Cortex of kidney (tissue), 1 donor: Measurements from ENCODE around the gene DCHS2.

Experiments used
- DNase-seq: peaks from one replicate; lab custom pipeline; 2025; lab: John Stamatoyannopoulos, UW

The DCHS2 gene

DNA sequence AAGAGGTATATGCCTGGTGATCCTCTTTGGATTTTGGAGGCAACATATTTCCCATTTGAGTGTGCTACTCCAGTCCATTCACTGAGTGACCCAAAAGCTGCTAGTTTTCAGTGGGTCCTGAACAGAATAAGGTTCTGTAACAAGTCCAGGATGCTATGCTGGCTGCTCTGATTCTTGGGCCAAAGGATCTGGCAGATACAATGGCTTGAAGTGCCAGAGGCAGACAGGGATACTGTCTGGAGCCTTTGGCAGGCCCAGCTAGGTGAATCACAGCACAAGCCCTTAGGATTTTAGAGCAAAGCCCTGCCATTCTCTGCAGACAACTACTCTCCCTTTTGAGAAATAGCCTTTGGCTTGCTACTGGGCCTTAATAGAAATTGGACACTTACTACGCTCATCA lies 40.6 kb downstream of the DCHS2 start:
- no peak for DNase-seq

DNA sequence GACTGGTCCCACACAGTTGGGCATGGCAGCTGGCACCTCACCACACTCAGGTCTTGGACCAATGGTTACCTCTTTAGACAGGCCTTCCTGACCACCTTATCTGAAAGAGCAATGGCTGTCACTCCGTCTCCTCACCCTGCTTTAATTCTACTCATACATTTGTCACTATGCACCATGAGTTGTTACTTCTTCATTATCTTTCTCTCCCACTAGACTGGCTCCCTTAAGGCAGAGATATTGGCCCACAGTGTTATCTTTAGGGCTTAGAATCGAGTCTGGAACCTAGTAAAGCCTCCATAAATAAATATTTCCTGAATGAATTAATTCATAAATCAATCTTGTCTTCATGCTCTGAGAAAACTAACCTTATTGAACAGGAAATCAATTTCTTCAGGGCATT lies 46.6 kb downstream of the DCHS2 start:
- no peak for DNase-seq

DNA sequence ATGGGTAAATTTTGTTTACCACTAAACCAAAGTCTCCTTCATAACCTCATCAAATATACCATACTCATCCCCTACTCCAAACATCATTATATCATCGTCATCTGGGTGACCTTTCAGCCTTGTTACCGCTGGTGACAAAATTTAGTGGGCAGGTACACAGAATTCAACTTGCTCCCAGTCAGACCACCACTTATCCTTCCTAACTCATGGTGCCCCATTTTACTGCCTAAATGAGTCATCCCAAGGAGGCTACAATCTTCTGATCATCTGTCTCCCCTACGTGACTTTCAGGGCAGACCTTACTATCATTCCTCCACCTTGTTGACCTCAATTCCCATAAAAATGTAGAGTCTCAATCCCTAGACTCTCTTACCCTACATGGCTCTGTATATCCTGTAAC lies 49.6 kb downstream of the DCHS2 start:
- DNase-seq: no peak

DNA sequence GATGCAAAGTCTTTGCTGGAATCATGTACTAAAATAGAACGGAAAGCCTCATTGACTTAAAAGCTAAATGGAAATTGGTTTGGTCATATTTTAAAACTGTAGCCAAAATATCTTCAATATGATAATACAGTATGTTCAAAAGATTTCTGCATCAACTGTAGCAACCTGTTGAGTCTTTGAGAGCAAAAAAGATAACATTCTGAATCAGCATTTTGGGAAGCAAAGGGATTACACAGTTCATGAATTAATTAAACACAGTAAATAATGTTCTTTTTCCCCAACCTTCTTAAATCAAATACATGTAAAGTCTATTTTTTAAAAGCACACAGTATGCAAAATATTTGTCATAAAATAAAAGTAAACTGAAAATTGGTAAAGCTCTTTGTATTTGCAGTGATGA lies 50.5 kb downstream of the DCHS2 start:
- no peak for DNase-seq

DNA sequence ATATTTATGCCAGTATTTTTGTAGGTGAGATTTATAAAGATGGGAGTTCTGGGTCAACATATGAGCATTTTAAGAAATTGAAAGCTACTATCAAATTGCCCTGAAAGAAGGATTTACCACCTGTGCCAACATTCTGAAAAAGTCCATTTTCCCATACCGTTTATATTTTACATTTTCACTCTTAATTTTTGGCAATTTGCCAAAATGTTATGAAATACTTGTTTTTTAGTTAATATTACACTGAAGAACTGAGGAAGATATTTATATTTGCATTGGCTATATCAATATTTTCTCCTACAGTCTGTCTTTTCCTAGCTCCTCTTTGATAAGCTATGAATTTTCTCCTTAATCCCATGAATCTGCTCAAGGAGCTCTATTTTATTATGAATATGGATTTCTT lies 52.4 kb downstream of the DCHS2 start:
- DNase-seq: no peak

DNA sequence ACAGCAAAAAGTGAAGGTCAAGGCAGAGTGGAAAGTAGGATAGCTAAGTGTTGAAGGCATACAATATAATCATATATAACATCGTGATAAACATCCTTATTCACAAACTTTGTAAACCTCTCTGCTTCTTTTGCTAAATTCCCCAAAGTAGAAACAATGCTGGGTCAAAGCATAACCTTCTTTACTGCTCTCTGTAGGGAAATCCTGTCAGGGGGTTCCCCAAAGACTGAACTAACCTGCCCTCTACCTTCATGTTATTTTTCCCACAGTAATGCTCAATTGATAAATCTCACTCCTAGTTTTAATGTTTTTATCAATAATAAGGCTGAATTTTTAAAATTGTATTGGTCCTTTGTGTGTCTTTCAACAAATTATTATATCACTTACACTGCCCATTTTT lies 55.7 kb downstream of the DCHS2 start:
- no peak for DNase-seq

DNA sequence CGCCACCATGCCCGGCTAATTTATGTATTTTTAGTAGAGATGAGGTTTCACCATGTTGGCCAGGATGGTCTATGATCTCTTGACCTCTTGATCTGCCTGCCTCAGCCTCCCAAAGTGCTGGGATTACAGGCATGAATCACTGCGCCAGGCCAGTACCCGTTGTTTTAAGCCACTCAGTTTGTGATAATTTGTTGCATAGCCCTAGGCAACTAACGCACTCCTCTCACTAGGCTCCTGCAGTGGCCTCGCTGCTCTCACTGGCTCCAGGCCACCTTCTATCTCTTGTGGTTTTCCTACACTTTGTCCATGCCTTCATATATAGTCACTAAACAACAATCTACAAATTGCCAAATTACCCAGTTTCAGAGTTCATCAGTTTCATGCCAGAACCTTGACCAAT lies 58.1 kb downstream of the DCHS2 start:
- no peak for DNase-seq

DNA sequence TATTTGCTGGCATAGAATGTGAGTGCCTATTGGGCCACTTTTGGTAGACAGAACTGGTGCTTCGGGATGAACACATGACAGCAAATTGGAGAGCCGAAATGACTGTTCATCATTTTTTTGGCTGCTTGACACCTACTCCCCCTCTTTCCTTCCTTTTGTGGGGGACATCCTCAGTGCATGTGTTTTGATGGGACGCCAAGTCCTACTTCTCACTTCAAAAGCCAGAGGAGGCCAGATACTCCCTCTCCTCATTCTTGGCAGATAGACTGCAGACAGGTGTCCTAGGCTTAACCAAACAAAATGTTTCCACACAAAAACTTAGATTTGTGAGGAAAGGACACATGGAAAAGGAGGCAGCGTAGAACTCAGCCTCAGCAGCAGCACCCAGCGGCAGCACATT lies 62.4 kb downstream of the DCHS2 start:
- DNase-seq: no peak

DNA sequence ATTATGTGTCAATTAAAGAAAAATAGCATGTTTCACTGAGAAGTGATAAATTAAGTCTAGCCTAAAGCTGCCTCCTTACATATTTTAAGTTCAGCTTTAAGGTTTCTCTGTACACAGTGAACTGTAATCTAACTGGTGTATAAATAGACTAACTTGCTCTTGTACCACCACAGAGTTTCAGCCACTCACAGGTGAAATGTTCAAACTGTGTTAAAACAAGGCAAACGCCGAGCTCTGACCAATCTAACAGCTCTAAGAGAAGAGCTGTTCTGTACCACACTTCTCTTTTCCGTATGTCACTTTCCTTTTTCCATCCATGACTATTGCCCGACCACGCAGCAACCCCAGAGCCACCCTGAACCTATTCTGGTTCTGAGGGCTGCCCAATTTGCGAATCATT lies 64.5 kb downstream of the DCHS2 start:
- DNase-seq: no peak

DNA sequence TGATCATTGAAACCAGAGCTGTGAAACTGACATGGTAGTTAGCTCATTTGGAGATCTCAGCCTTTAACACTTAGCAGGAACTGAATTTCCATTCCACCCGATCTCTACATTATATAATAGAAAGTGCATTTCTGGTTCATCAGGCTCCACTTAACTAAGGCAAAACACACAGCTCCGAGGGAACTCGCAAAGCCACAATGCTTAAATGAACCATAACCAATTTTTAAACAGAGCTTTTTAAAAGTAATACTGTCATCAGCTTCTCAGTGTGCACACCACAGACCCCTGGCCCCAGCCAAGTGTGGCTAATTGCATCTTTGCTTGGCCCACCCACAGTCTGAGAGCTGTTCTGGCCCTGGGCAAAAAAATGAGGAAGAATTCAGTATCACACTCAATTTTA lies 66.1 kb downstream of the DCHS2 start:
- no peak for DNase-seq

DNA sequence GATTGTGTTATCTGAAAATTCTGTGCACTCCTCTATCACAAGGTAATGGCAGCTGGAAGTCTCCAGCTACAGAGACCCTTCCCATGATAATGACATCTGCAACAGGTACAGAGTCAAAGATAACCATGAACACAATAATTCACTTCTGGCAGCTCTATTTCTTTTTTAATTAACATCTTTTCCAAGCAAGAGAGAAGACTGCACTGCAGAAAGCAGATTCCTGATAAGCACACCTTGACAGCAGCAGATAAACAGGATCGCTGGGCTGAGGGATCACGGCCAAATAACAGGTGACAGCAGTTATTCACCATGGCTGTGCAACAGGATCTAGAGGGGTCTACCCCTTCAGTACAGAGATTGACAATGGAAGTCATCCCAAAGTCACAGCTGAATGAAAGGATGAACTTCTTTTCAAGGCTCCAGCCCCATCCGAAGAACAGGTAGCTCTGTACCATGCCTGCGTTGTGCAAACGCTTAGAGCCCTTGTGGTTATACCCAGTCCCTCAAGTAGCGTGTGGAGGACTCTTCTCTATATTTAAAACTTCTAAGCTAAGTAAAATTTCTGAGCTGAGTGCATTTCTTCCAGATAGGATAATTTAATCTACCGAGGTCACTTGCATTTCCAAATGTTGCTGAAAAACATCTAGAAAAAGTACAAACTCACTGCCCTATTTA lies 66.7 kb downstream of the DCHS2 start:
- no peak for DNase-seq

DNA sequence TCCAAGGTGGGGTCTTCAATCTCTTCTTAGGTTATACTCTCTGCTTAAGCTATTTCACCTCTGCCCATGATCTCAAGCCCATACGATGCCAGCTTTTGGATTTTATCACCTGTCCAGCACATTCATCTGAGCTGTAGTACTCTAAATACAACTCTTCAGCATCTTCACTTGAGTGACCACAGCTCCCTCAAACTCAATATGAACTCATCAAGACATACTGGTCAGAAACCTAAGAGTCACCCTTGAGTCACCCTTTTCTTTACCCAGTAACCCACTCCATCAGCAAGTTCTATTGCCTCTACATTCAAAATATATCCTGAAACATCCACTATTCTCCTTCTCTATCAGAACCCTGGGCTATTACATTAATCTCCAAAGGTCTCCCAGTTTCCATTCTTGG lies 69.4 kb downstream of the DCHS2 start:
- DNase-seq: no peak

DNA sequence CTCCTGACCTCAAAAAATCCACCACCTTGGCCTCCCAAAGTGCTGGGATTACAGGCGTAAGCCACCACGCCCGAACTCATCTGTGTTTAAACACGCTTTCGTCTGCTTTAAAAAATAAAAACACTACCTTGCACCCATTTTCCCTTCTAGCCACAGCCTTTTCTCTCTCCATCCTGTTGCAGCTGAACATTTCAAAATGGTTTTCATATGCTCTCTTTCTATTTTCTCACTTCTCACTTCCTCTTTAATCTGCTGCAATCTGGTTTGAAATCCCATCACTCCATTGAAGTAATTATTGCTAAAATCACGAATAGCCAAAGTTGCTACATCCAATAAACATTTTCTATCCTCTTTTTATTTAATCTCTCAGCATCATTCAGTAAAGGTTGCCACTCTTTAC lies 70.0 kb downstream of the DCHS2 start:
- DNase-seq: no peak

DNA sequence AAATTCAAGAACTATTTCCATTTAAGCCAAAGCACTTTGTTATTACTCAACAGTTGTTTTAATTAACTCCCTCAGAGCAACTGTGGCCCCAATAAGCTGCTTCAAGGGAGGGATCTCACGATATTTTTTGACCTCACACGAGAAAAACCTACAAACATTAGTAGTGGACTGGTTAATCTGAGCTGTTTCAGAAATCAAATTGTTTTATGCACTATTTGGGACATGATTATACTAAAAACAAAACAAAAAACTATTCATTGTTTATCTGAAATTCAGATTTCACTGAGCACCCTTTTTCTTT lies 74.3 kb downstream of the DCHS2 start:
- no peak for DNase-seq

DNA sequence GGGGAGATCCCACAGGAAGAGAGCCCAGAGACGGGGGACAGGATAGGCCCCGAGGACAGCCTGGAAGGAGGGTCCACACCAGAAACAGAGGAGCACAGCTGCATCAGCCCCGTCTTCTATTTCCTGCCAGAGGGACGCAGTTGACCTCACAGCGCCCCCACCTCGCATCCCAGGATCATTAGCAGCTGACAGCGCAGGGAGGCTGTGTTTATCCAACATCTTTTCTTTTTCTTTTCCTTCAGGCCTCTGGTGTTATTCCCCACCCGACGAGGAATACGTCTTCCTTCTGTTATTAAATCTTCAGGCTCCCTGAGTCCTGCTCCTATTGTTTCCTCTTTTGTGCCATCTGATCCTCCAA lies 75.4 kb downstream of the DCHS2 start:
- no peak for DNase-seq

DNA sequence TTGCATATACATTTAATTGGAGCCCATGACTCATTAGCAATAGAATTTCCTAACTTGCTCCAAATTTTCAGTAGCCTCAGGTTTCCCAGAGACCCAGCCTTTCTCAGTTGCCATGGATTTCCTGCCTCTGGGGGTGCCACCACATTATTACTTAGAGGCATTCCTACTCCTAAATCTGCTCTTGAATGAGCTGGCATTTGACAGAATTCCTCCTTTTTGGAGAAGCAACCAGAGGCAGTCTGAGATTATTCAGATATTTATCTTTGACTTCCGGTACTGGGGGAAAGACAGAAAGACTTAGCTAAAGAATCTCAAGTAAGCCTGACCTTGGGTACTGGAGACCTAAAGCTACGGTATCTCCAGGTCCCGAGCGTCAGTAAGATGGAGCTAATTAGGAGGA lies 76.3 kb downstream of the DCHS2 start:
- DNase-seq: no peak

DNA sequence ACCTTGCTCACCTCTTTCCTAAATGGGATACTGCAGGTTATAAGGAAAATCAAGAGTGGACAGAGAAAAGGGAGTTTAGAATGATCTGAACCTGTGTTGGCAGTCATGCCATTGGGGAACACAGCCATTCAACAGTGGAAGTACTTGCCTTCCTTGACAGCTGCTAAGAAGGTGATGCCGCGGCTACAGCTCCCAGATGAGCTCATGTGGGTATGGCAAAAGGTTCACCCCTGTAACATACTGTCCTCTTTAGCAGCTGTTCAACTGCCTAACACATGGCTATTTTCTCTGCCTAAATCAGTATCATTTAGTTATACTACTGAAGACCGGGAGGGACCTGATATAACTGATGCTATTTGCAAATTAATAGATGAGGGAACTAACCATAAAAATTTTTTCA lies 76.8 kb downstream of the DCHS2 start:
- DNase-seq: no peak

DNA sequence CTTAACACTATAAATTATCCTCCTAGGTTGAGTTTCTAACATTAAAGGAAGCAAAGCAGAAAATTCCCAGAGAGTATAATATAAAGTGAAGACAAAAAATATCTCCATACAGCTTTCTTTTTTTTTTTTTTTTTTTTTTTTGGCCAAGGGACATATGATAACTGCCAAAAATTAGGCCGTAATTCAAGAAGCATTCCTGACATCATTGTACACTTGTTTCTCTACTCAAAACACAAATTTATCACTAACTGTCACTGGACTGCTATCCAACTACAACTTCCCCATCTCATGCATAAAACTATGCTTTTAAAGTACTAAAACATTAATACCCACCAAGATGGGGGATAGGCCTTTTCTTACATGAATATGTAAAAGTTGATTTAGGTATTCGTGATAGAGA lies 77.2 kb downstream of the DCHS2 start:
- no peak for DNase-seq

DNA sequence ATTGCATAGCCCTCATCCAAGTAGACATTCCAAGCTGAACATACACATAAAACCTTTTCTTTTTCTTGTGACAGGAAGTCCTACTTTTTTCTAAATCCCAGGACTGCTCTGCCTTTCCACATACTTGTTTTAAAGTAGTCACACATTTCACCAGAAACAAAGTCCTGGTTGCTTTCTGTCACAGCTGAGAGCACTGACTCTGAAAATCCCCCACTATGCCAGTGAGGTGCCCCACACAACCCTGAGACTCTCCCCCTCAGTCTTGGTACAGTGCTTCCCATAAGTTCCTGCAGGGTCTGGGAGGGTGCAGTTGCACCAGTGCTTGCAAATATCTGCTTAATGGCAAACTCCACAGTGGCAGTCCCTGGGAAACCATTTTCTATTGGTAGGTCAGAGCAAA lies 84.2 kb downstream of the DCHS2 start:
- DNase-seq: no peak

DNA sequence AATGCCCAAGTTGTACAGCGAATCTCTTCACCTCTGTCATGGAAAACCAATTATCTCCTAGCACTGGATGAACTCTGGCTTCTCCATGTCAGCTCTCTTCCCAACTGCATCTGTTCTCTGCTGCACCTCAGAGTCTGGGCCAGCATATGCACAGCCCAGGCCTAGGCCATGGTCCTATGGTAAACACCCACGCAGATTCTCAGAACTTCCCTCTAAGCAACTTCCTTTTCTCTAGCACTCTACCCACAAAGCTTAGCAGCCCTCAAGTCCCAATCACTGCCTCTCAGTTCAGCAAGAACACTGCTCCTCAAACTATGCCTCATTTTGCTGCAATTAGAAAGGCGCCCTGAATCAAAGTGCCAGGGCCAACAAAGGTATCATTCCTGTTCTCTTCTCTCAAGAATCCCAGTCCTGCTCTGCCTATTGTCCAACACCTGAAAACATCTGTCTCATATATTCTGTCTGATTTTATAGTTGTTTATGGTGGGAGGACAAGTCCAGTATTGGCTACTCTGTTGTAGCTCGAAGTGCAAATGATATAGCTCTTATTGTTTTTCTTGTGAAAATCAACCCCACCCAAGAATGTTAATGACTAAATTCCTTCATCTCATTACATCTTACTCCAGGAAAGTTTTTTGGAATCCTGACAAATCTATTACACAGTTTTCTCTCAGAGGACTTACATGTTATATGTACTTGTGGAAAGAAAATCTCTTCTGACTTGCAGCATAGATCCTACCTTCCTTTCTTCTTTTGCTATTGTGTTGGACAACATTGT lies 85.4 kb downstream of the DCHS2 start:
- no peak for DNase-seq

DNA sequence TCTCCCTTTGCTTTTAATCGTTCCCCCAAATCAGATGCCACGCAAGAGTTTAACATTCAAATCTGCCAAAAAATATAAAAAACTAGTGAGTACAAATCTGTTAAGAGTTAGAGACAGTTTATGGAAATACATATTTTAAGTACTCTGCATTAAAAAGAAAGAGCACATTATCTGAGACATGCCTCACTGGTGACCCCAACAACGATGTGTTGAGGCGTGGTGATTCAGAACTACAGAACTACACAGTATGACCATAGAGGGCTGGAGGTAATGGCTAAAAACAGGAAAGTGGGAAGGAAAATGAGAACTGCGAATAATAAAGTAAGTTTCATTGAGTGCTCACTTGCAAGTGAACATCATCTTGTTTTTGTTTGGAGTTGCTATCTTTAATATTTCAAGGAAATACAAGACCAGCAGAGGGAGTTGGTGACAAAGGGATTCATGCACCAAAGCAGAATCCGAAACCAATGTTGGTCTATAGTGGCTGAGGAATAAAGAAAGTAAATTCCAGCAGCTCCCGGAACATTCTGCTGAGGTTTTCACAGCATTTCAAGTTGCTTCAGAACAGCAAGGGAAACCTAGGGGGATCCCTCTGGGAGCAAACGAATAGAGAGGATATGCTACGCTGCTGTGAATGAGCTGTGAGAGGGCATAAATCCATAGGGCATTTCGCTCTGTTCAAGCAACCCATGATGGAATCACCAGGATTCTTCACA lies 92.2 kb downstream of the DCHS2 start:
- no peak for DNase-seq

DNA sequence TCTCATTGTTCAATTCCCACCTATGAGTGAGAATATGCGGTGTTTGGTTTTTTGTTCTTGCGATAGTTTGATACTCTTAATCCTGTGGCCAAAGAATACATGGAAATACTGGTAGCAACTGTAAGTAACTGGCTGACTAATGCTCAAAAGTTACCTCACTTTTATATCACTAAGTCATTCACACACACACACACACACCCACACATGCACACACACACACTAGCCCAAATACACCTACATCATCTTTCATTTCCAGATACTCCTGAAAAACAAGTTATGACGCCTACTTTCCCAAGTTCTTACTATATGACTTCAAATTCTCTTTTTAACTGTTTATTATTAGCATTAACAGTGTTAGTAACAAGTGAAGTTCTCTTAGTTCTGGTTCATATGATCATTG lies 101.3 kb downstream of the DCHS2 start:
- no peak for DNase-seq

DNA sequence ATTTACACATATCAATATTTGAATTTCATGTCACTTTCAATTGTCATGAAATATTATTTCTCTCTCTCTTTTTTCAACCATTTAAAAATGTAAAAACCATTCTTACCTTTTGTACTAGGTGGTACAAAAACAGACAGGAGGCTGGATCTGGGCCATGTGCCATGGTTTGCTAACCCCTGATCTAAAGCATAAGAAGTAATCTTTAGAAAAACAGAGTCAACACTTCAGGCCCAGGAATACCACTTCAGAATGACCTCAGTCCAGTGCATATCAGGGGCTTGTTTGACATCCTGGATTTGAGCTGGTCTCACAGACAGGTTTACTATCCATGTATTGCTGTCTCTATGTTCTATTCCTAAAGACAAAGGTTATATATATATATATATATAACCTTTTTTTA lies 102.5 kb downstream of the DCHS2 start:
- no peak for DNase-seq

DNA sequence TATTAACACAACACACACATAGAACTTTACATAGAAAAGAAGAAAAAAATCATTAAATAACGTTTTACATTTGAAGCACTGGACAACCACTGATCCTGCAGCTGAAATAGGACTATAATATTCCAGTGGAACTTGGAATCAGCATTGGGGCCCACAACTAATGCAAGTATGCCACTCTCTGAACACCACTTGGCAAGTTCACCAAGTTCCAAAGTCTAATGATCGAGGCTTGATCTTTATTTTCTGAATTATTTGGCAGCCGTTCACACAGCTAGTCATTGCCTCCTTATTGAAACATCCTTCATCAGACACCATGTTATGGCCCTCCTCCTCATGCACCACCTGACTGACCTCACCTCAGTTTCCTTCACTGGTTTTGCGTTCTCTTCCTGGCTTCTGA lies 107.6 kb downstream of the DCHS2 start:
- no peak for DNase-seq
